ENCODE results near the gene GRIN2A. TPM values are rescaled to one million over a fixed set of nuclear protein-coding genes. Genes with fewer than 3 reads are reported as not detected.

Gene GRIN2A
- total and polyA plus RNA-seq, 2 donors (not counting 3 experiments of a cell fraction or from before 2014, with no cell fraction given): not detected

DNA sequence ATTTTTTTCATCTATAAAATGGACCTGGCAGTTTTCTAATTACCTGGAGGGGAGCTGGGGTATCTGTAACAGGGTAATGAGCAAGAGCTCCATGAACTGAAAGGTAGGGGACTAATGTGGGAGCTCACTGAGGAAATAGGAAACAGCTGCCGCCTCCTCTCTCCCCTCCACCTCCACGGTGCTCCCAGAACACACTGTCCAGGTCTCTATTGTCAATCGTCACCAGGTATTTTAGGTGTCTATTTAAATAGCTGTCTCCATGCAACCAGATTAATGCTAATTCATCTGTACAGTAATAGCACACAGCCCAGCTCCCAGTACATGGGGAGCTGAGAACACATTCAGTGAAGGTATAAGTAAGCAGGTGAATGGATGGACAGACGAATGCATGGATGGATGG lies 233.3 kb downstream of the GRIN2A start:
- Histone ChIP-seq H3K9ac (replicated peaks; ENCODE audit: extremely low read depth, insufficient read depth, low read length) (no peak overlapping the region), H3K9me3 (replicated peaks; ENCODE audit: control insufficient read depth, insufficient read depth, low read length) (peaks cover 4% of the 10 kb centered on the region), H3K9me1 (replicated peaks; ENCODE audit: control insufficient read depth, extremely low read depth, insufficient read depth, low read length) (no peaks in the 10 kb centered on the region), H3K4me1 (ENCODE audit: control insufficient read depth, extremely low read depth, insufficient read depth, low read length) (no peaks in the 10 kb centered on the region), H3K27ac (ENCODE audit: insufficient read depth, low read depth, low read length) (no peak overlapping the region), H4K20me1 (replicated peaks; ENCODE audit: control insufficient read depth, extremely low read depth, insufficient read depth, low read length) (no peaks in the 10 kb centered on the region), H3K27me3 (ENCODE audit: control insufficient read depth in 2 of 2, insufficient read depth in 2 of 2, low read length in 2 of 2) (no peaks in the 10 kb centered on the region), H3K4me2 (ENCODE audit: insufficient read depth, low read length) (no peak overlapping the region), H3K4me3 (replicated peaks in 1 of 3; ENCODE audit: insufficient read depth in 1 of 3, low read depth in 1 of 3, low read length in 3 of 3) (no peak overlapping the region), H3K79me2 (ENCODE audit: control insufficient read depth, insufficient read depth, low read length) (no peaks in the 10 kb centered on the region), H3K36me3 (ENCODE audit: control insufficient read depth in 2 of 2, extremely low read depth in 1 of 2, insufficient read depth in 2 of 2, low read length in 2 of 2) (no peaks in the 10 kb centered on the region), H2AFZ (ENCODE audit: low read depth, low read length) (no peak overlapping the region)
- TF ChIP-seq POLR2AphosphoS5 (IDR thresholded peaks at IDR 0.05; ENCODE audit: insufficient read depth, low read depth, low read length) (no peak), FOS (IDR thresholded peaks at IDR 0.05; ENCODE audit: borderline replicate concordance, insufficient read depth, low read length) (no peak), MYC (IDR thresholded peaks at IDR 0.05; ENCODE audit: low read depth, low read length) (no peak), POLR2A (IDR thresholded peaks at IDR 0.05; ENCODE audit: low read depth, low read length) (no peak), EZH2 (IDR thresholded peaks at IDR 0.05; ENCODE audit: borderline replicate concordance, low read depth, low read length, severe bottlenecking) (no peak), GATA2 (IDR thresholded peaks at IDR 0.05; ENCODE audit: insufficient read depth, insufficient read length, low read depth, low read length) (no peak), JUN (IDR thresholded peaks at IDR 0.05; ENCODE audit: borderline replicate concordance, insufficient read depth, insufficient read length, low read depth) (no peak)
- TF ChIP-seq, protein P1, sequence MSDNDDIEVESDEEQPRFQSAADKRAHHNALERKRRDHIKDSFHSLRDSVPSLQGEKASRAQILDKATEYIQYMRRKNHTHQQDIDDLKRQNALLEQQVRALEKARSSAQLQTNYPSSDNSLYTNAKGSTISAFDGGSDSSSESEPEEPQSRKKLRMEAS (IDR thresholded peaks at IDR 0.05; ENCODE audit: insufficient read depth, insufficient read length): no peak
- TF ChIP-seq, protein P2, sequence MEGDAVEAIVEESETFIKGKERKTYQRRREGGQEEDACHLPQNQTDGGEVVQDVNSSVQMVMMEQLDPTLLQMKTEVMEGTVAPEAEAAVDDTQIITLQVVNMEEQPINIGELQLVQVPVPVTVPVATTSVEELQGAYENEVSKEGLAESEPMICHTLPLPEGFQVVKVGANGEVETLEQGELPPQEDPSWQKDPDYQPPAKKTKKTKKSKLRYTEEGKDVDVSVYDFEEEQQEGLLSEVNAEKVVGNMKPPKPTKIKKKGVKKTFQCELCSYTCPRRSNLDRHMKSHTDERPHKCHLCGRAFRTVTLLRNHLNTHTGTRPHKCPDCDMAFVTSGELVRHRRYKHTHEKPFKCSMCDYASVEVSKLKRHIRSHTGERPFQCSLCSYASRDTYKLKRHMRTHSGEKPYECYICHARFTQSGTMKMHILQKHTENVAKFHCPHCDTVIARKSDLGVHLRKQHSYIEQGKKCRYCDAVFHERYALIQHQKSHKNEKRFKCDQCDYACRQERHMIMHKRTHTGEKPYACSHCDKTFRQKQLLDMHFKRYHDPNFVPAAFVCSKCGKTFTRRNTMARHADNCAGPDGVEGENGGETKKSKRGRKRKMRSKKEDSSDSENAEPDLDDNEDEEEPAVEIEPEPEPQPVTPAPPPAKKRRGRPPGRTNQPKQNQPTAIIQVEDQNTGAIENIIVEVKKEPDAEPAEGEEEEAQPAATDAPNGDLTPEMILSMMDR (IDR thresholded peaks at IDR 0.05; ENCODE audit: extremely low read depth in 1 of 2, insufficient read depth in 1 of 2, low read depth in 1 of 2, low read length in 2 of 2): no peak
- POLR2A ChIA-PET: no interaction called here
- intact Hi-C loops (cut with micrococcal nuclease) (no loop called here), dilution Hi-C loops (cut with MboI; ENCODE audit: extremely low pct_ligation_motif_present, low sequenced_read_pairs) (no loop called here)
- DNase-seq (ENCODE audit: low read depth, low spot score) (no peak), FAIRE-seq (no peak)
- CTCF ChIA-PET: no interaction called here
- no TSS peak for BruUV-seq (replicated peaks)
